GM12865 (cell line): Measurements from ENCODE around the gene RNF144B.

ENCODE experiments used
- DNase-seq: peaks from one replicate; pipeline ENCODE4 v3.0.0; 2010; ENCODE audit warnings: low read depth
- H3K4me3 ChIP-seq: 2 replicates; pipeline ENCODE4 v1.5.1; 2011; ENCODE audit warnings: mild to moderate bottlenecking, low read depth, low read length, control low read depth
- TF ChIP-seq, protein P1 (sequence below): IDR thresholded peaks from 2 replicates; pipeline ENCODE4 v1.5.1; 2011; ENCODE audit warnings: low read length, control low read depth, low read depth, inconsistent platforms; ENCODE audit not compliant: insufficient read depth; ENCODE audit errors: missing control alignments

The RNF144B gene

GRCh38 chr6:18387061-18387721 is at the start of gene RNF144B:
Gene RNF144B (plus strand): TSS chr6:18387350. CDS start chr6:18399535, 12,185 bp downstream.
- TF ChIP-seq, protein P1, sequence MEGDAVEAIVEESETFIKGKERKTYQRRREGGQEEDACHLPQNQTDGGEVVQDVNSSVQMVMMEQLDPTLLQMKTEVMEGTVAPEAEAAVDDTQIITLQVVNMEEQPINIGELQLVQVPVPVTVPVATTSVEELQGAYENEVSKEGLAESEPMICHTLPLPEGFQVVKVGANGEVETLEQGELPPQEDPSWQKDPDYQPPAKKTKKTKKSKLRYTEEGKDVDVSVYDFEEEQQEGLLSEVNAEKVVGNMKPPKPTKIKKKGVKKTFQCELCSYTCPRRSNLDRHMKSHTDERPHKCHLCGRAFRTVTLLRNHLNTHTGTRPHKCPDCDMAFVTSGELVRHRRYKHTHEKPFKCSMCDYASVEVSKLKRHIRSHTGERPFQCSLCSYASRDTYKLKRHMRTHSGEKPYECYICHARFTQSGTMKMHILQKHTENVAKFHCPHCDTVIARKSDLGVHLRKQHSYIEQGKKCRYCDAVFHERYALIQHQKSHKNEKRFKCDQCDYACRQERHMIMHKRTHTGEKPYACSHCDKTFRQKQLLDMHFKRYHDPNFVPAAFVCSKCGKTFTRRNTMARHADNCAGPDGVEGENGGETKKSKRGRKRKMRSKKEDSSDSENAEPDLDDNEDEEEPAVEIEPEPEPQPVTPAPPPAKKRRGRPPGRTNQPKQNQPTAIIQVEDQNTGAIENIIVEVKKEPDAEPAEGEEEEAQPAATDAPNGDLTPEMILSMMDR: no peak
- DNase-seq: peak; percentile 65

GRCh38 chr6:18339599-18339998 is 47.6 kb upstream of the RNF144B start:
- H3K4me3 ChIP-seq: no peak overlapping the region
- DNase-seq: no peak
- TF ChIP-seq, protein P1: no peak

More at GRCh38 chr6:18387061-18387721, at the start of gene RNF144B:
- H3K4me3 ChIP-seq: peak within 1 kb of the TSS; percentile 47

- H3K4me3 ChIP-seq: no peak overlapping the region
- no peak for DNase-seq
- TF ChIP-seq, protein P1: no peak
Observed at GRCh38 chr6:18340781-18341551, 46.2 kb upstream of the RNF144B start.

GRCh38 chr6:18342223-18342622 is 44.9 kb upstream of the RNF144B start:
- TF ChIP-seq, protein P1: no peak
- no peak overlapping the region for H3K4me3 ChIP-seq
- DNase-seq: no peak

GRCh38 chr6:18343741-18344140 is 43.4 kb upstream of the RNF144B start:
- DNase-seq: no peak
- H3K4me3 ChIP-seq: no peak overlapping the region
- TF ChIP-seq, protein P1: no peak

DNA sequence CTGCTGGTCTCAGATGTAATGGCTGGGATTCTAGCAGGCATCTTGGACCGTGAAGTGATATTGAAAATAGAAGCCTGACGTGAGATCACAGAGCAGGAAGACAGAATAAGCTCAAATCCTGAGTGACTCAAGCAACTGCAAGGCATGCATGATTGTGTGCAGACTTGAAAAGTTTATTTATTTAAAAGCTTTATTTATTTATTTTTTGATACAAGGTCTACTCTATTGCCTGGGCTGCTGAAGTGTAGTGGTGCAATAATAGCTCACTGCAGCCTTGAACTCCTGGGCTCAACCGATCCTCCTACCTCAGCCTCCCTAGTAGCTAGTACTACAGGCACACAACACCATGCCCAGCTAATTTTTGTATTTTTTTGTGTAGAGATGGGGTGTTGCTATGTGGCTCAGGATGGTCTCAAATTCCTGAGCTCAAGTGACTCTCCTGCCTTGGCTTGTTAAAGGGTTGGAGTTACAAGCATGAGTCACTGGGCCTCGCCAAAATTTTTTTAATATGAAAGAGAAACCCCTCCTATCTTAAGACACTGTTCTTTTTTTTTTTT is 40.1 kb upstream of the RNF144B start:
- DNase-seq: no peak
- TF ChIP-seq, protein P1: no peak

DNA sequence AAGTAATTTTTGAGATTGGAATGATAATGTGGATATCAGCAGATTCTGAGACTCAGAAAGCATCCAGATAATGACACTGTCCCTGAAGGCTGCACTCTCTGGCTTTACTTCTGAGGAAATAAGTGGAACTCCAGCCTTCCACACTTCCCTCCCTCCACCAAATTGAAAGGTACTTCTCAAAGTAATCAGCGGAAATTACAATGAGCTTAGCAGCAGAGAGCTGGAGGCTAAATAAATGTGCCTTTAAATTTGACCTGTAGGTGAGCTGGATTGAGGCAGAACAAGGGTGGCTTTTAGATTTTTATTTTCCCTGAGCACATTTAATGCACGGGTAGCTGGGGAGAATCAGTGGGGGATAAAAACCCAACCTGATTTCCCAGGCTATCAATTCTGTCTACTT is 39.3 kb upstream of the RNF144B start:
- no peak for DNase-seq
- TF ChIP-seq, protein P1: no peak
- no peak overlapping the region for H3K4me3 ChIP-seq

More for the DNA sequence above, 40.1 kb upstream of the RNF144B start:
- H3K4me3 ChIP-seq: no peak overlapping the region
